ENCODE measurements around the gene MYF5. TPM values are rescaled to one million over a fixed set of nuclear protein-coding genes. Genes with fewer than 3 reads are reported as not detected.
"Not testable (repeated sequence)": the region's sequence is repeated elsewhere in the genome, so short reads cannot be mapped to it uniquely, and the experiment has no call there.

Gene MYF5
- polyA plus RNA-seq (2013, experiment 1 of 2), result not detected
- polyA plus RNA-seq (2013, experiment 2 of 2), result not detected

DNA sequence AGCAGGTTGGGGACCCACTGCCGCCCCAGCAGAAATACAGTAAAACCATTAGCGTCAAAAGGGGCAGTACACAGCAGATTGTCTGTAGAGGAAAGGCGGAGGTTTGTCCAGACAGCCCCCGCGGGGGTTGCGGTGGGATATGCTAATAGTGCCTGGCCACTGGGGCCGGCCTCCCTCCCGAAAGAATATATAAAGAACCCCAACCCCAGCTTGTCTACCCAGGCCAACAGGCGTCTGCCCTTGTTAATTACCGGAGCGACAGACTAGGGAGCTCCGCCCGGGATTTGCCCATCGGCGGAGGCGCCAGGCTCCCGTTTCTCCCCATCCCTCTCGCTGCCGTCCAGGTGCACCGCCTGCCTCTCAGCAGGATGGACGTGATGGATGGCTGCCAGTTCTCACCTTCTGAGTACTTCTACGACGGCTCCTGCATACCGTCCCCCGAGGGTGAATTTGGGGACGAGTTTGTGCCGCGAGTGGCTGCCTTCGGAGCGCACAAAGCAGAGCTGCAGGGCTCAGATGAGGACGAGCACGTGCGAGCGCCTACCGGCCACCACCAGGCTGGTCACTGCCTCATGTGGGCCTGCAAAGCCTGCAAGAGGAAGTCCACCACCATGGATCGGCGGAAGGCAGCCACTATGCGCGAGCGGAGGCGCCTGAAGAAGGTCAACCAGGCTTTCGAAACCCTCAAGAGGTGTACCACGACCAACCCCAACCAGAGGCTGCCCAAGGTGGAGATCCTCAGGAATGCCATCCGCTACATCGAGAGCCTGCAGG, at the start of gene MYF5:
Gene MYF5, plus strand, starts transcription at position 217 of the 774 bp plus-strand sequence. Its CDS starts 152 bp downstream, at position 369.
- WGBS, 2 experiments (ENCODE audit: insufficient coverage in 2 of 2), result 91 to 97% methylated on average over 43 of the region's 45 CpGs
- Histone ChIP-seq H3K9me3 (ENCODE audit: control insufficient read depth, low read length) (no peaks in the 10 kb centered on the region), H3K27ac (ENCODE audit: low read depth, low read length, severe bottlenecking) (no peak within 1 kb of the TSS), H3K4me1 (ENCODE audit: control insufficient read depth, insufficient read depth, low read length, poor library complexity, severe bottlenecking) (no peaks in the 10 kb centered on the region), H3K4me3 (ENCODE audit: extremely low read depth, insufficient read depth, low read length, poor library complexity, severe bottlenecking) (no peak within 1 kb of the TSS), H3K36me3 (ENCODE audit: control insufficient read depth, insufficient read depth, low read length) (no peaks in the 10 kb centered on the region)

DNA sequence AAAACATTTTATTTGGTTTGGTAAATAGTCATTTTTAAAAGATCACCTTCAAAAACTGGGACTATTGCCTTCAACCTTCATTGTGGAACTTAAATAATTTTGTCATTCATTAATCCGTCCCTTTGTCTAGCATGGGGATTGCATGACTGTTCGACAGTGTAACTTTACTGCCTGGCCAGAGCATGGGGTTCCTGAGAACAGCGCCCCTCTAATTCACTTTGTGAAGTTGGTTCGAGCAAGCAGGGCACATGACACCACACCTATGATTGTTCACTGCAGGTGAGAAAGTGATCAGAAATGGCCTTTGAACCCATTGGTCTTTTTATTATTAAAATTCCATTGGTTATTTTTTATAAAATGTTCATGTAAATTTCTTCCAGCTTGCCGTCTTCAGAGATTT, 46.5 kb upstream of the MYF5 start:
- Histone ChIP-seq H3K9me3 (ENCODE audit: control insufficient read depth, low read length) (no peaks in the 10 kb centered on the region), H3K4me1 (ENCODE audit: control insufficient read depth, insufficient read depth, low read length, poor library complexity, severe bottlenecking) (no peaks in the 10 kb centered on the region), H3K4me3 (ENCODE audit: extremely low read depth, insufficient read depth, low read length, poor library complexity, severe bottlenecking) (no peak overlapping the region), H3K27ac (ENCODE audit: low read depth, low read length, severe bottlenecking) (no peak overlapping the region), H3K36me3 (ENCODE audit: control insufficient read depth, insufficient read depth, low read length) (no peaks in the 10 kb centered on the region)
- 91 to 100% methylated on average over 3 to 4 of the region's 5 CpGs for WGBS, 2 experiments (ENCODE audit: insufficient coverage in 2 of 2)

- not testable (repeated sequence) for H3K4me1 ChIP-seq (ENCODE audit: control insufficient read depth, insufficient read depth, low read length, poor library complexity, severe bottlenecking); H3K4me3 ChIP-seq (ENCODE audit: extremely low read depth, insufficient read depth, low read length, poor library complexity, severe bottlenecking); H3K9me3 ChIP-seq (ENCODE audit: control insufficient read depth, low read length); H3K36me3 ChIP-seq (ENCODE audit: control insufficient read depth, insufficient read depth, low read length); H3K27ac ChIP-seq (ENCODE audit: low read depth, low read length, severe bottlenecking)
- WGBS, 2 experiments (ENCODE audit: insufficient coverage in 2 of 2), result 83 to 88% methylated on average over 7 to 10 of the region's 13 CpGs
Observed at GRCh38 chr12:80676042-80676636, 40.6 kb upstream of the MYF5 start.

DNA sequence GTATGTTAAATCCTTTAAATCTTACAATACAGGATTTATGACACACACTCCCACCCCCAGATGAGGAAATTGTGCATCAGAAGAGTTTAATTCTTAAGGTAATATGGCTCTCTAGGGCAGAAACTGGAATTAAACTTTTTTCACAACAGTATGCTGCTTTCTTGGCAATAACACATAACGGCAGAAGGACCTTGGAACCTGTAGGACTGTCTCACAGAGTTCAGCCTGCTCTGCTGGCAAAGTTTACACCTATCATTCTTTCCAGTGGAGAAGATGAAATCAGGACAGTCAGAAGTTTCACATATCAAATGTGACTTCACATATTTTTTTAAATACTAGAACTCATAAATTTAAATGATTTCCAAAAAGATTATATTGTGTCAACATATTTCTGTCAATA, 39.9 kb upstream of the MYF5 start:
- 83% methylated on average over 1 of the region's 1 CpG for WGBS, 2 experiments (ENCODE audit: insufficient coverage in 2 of 2)
- H3K36me3 ChIP-seq (ENCODE audit: control insufficient read depth, insufficient read depth, low read length), result no peaks in the 10 kb centered on the region
- no peaks in the 10 kb centered on the region for H3K4me1 ChIP-seq (ENCODE audit: control insufficient read depth, insufficient read depth, low read length, poor library complexity, severe bottlenecking)
- H3K9me3 ChIP-seq (ENCODE audit: control insufficient read depth, low read length), result no peaks in the 10 kb centered on the region
- no peak overlapping the region for H3K4me3 ChIP-seq (ENCODE audit: extremely low read depth, insufficient read depth, low read length, poor library complexity, severe bottlenecking)
- no peak overlapping the region for H3K27ac ChIP-seq (ENCODE audit: low read depth, low read length, severe bottlenecking)

DNA sequence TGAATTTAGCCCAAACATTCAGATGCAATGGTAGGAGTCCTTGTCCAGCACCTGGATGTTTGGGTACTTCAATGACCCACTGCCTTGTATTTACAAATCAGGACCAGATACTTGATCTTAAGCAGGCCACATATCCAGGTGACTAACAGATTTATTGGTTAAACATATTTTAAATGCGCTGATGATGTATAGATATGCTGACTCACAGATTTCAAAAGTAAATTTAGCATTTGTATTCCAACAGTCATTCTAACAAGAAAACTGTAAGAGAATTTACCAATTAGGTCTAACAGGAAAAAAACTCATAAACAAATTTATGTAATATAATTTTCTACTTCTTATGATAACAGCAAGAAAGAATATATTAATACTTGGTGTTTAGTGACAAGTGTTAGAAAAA, 38.7 kb upstream of the MYF5 start:
- no CpG with 5 or more reads among the region's 1 CpG for WGBS, 2 experiments (ENCODE audit: insufficient coverage in 2 of 2)
- no peak overlapping the region for H3K4me3 ChIP-seq (ENCODE audit: extremely low read depth, insufficient read depth, low read length, poor library complexity, severe bottlenecking)
- no peaks in the 10 kb centered on the region for H3K9me3 ChIP-seq (ENCODE audit: control insufficient read depth, low read length)
- H3K4me1 ChIP-seq (ENCODE audit: control insufficient read depth, insufficient read depth, low read length, poor library complexity, severe bottlenecking), result no peaks in the 10 kb centered on the region
- H3K36me3 ChIP-seq (ENCODE audit: control insufficient read depth, insufficient read depth, low read length), result no peaks in the 10 kb centered on the region
- no peak overlapping the region for H3K27ac ChIP-seq (ENCODE audit: low read depth, low read length, severe bottlenecking)

GRCh38 chr12:80679346-80680131, 37.2 kb upstream of the MYF5 start:
- H3K27ac ChIP-seq (ENCODE audit: low read depth, low read length, severe bottlenecking), result no peak overlapping the region
- H3K9me3 ChIP-seq (ENCODE audit: control insufficient read depth, low read length), result no peaks in the 10 kb centered on the region
- H3K36me3 ChIP-seq (ENCODE audit: control insufficient read depth, insufficient read depth, low read length), result no peaks in the 10 kb centered on the region
- WGBS, 2 experiments (ENCODE audit: insufficient coverage in 2 of 2), result no CpG with 5 or more reads among the region's 3 CpGs
- H3K4me3 ChIP-seq (ENCODE audit: extremely low read depth, insufficient read depth, low read length, poor library complexity, severe bottlenecking), result no peak overlapping the region
- no peaks in the 10 kb centered on the region for H3K4me1 ChIP-seq (ENCODE audit: control insufficient read depth, insufficient read depth, low read length, poor library complexity, severe bottlenecking)

GRCh38 chr12:80681287-80681686, 35.4 kb upstream of the MYF5 start:
- 86% methylated on average over 1 of the region's 2 CpGs; no CpG with 5 or more reads in 1 of the 2 experiments for WGBS, 2 experiments (ENCODE audit: insufficient coverage in 2 of 2)
- no peaks in the 10 kb centered on the region for H3K9me3 ChIP-seq (ENCODE audit: control insufficient read depth, low read length)
- no peak overlapping the region for H3K4me3 ChIP-seq (ENCODE audit: extremely low read depth, insufficient read depth, low read length, poor library complexity, severe bottlenecking)
- no peaks in the 10 kb centered on the region for H3K36me3 ChIP-seq (ENCODE audit: control insufficient read depth, insufficient read depth, low read length)
- no peaks in the 10 kb centered on the region for H3K4me1 ChIP-seq (ENCODE audit: control insufficient read depth, insufficient read depth, low read length, poor library complexity, severe bottlenecking)
- no peak overlapping the region for H3K27ac ChIP-seq (ENCODE audit: low read depth, low read length, severe bottlenecking)

GRCh38 chr12:80681786-80682185, 34.9 kb upstream of the MYF5 start:
- no peaks in the 10 kb centered on the region for H3K36me3 ChIP-seq (ENCODE audit: control insufficient read depth, insufficient read depth, low read length)
- H3K9me3 ChIP-seq (ENCODE audit: control insufficient read depth, low read length), result no peaks in the 10 kb centered on the region
- H3K4me3 ChIP-seq (ENCODE audit: extremely low read depth, insufficient read depth, low read length, poor library complexity, severe bottlenecking), result no peak overlapping the region
- no peak overlapping the region for H3K27ac ChIP-seq (ENCODE audit: low read depth, low read length, severe bottlenecking)
- 71% methylated on average over 1 of the region's 3 CpGs; no CpG with 5 or more reads in 1 of the 2 experiments for WGBS, 2 experiments (ENCODE audit: insufficient coverage in 2 of 2)
- no peaks in the 10 kb centered on the region for H3K4me1 ChIP-seq (ENCODE audit: control insufficient read depth, insufficient read depth, low read length, poor library complexity, severe bottlenecking)

GRCh38 chr12:80684077-80684495, 32.6 kb upstream of the MYF5 start:
- Histone ChIP-seq H3K4me1 (ENCODE audit: control insufficient read depth, insufficient read depth, low read length, poor library complexity, severe bottlenecking) (no peaks in the 10 kb centered on the region), H3K36me3 (ENCODE audit: control insufficient read depth, insufficient read depth, low read length) (no peaks in the 10 kb centered on the region), H3K9me3 (ENCODE audit: control insufficient read depth, low read length) (no peaks in the 10 kb centered on the region), H3K27ac (ENCODE audit: low read depth, low read length, severe bottlenecking) (no peak overlapping the region), H3K4me3 (ENCODE audit: extremely low read depth, insufficient read depth, low read length, poor library complexity, severe bottlenecking) (no peak overlapping the region)
- WGBS, 2 experiments (ENCODE audit: insufficient coverage in 2 of 2), result 31 to 39% methylated on average over 4 to 5 of the region's 7 CpGs

DNA sequence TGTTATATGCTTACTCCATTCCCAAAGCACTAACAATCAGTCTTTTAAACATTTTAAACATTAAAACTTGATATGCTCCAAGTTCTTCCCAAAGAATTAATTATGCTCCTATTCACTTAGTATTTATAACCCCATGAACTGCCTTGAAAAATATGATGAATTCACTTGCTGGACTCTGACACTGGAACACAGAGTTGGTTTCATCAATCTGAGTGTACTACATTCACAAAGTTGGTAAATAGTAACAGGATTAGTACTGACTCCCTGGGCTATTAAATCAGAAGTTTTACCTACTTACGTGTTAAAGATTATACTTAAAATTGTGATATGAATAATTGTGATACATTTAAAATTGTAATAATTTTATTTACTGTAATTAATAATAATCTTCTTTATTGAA, 26.6 kb upstream of the MYF5 start:
- Histone ChIP-seq H3K36me3 (ENCODE audit: control insufficient read depth, insufficient read depth, low read length) (no peaks in the 10 kb centered on the region), H3K4me1 (ENCODE audit: control insufficient read depth, insufficient read depth, low read length, poor library complexity, severe bottlenecking) (no peaks in the 10 kb centered on the region), H3K4me3 (ENCODE audit: extremely low read depth, insufficient read depth, low read length, poor library complexity, severe bottlenecking) (no peak overlapping the region), H3K9me3 (ENCODE audit: control insufficient read depth, low read length) (no peaks in the 10 kb centered on the region), H3K27ac (ENCODE audit: low read depth, low read length, severe bottlenecking) (no peak overlapping the region)
- no CpG with 5 or more reads among the region's 1 CpG for WGBS, 2 experiments (ENCODE audit: insufficient coverage in 2 of 2)
